Measurements from ENCODE around the gene NPHS1.
"Not testable (repeated sequence)": the region's sequence is repeated elsewhere in the genome, so short reads cannot be mapped to it uniquely, and the experiment has no call there.

The NPHS1 gene

GRCh38 chr19:35852029-35852780 is at the start of gene NPHS1:
TSS of gene NPHS1 (minus strand) at chr19:35852504. CDS start at chr19:35851837, 667 bp downstream.
- no peak for DNase-seq

DNA sequence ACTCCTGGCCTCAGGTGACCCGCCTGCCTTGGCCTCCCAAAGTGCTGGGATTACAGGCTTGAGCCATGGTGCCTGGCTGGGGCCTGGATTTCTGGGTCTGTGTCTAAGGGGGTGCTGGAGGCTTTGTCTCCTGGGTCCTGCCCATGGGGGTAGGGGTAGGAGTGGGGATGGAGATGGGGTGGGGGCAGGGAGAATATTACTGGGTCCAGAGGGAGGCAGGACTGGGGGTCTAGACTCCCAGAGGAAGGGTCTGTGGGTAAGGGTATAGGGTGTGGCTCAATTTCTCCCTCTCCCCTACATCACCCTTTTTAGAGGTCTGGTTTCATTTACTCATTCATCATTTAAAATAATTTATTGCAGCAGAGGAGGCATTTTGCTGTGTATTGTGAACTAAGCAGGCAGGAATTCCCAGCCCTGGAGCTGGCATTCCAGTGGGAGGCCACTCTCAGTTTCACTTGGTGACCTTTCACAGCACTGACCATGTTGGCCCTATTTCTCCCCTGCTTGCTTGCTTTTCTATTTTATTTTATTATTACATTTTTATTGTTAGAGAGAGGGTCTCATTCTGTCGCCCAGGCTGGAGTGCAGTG is 48.8 kb upstream of the NPHS1 start:
- DNase-seq = no peak

- DNase-seq = peak; percentile 18
Measured at GRCh38 chr19:35899547-35900214, 47.4 kb upstream of the NPHS1 start.

DNA sequence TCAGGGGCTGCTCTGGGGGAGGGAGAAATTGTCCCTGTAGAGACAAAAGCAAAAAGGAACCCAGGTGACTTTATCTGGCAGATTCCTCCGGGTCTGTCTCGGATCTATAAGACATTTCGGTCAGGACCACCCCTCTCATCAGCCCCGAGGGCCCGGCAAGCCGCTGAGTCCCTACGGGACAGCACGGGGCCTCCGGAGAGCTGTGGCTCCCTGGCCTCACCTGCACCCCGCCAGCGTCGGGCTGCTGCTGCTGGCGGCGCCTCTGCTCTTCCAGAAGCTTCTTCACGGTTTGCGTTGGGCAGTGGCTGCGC is 46.1 kb upstream of the NPHS1 start:
- DNase-seq = no peak

- DNase-seq = no peak
Measured at GRCh38 chr19:35897706-35898451, 45.6 kb upstream of the NPHS1 start.

GRCh38 chr19:35896643-35897040 is 44.3 kb upstream of the NPHS1 start:
- DNase-seq = no peak

GRCh38 chr19:35895911-35896642 is 43.8 kb upstream of the NPHS1 start:
- no peak for DNase-seq

- no peak for DNase-seq
Measured at GRCh38 chr19:35894342-35894741, 42.0 kb upstream of the NPHS1 start.

DNA sequence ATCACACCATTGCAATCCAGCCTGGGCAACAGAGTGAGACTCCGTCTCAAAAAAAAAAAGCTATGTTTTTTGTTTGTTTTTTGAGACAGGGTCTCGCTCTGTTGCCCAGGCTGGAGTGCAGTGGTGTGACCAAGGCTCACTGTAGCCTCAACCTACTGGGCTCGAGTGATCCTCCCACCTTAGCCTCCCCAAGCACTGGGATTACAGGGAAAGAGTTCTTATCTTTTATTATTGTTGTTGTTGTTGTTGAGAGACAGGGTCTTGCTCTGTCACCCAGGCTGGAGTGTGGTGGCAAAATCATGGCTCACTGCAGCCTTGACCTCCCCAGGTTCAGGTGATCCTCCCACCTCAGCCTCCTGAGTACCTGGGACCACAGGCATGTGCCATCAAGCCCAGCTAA is 39.5 kb upstream of the NPHS1 start:
- not testable (repeated sequence) for DNase-seq

- no peak for DNase-seq
Measured at GRCh38 chr19:35890113-35890650, 37.9 kb upstream of the NPHS1 start.

DNA sequence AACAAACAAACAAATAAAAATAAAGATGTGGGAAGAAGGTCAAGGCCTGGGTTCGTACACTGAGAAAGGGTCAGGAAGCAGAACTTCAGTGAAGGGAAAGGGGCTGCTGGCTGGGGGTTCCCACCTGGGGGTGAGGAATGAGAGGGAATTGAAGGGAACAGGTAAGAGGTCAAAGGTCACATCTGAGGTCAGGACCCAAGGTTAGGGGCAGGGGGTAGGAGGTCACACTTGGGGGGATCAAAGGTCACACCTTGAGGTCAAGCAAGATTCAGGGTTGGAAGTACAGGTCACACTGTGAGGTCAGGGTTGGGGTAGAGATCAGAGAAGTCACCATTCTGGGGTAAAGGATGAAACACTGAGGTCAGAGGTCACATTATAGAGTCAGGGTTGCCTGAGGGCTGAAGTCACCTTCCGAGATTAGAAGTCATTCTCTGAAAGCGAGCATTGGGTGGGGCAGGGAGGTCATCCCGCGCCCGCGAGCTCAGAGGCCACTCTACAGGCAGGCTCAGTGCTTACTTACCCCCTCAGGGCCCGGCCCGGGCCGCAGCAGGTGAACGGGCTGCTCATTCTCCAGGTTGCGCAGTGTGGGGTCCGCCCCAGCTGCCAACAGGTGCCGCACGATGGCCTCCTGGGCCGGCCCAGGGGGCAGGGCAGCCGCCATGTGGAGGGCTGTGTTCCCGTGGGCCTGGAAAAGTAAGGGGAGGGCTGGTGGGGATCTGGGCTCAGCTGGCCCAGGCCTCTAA is 37.2 kb upstream of the NPHS1 start:
- DNase-seq = no peak

DNA sequence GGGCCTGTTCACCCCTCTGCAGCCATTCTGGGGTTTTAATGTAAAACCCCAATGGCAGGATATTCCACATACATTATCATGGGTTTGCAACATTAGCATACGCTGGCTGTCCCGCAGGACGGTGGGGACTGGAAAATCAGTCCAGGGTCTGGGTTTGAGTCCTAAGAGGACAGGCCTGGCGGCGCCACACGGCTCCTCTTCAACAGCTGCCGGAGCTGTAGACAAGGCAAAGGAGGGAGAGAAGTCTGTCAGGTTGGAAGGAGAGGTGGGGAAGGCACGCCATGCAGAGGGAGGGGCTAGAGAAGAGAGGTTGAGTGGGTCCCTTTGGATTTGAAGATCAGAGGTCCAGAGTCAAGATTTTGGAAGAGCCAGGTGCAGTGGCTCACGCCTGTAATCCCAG is 36.1 kb upstream of the NPHS1 start:
- DNase-seq = no peak

- DNase-seq = no peak
Measured at GRCh38 chr19:35887197-35887596, 34.9 kb upstream of the NPHS1 start.

DNA sequence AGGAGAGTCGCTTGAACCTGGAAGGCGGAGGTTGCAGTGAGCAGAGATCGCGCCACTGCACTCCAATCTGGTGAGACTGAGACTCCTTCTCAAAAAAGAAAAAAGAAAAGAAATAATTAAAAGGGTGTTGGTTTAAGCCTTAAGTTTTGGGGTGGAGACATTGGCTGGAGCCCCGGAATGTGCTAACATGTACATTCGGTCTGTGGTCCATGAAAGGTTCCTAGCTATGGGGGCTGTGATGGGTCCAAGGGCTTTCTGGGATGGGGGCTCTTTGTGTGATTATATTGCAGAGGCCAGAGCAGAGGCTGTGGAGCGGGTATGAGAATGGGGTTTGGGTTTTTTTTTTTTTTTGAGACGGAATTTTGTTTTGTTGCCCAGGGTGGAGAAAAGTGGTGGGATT is 33.6 kb upstream of the NPHS1 start:
- no peak for DNase-seq

DNA sequence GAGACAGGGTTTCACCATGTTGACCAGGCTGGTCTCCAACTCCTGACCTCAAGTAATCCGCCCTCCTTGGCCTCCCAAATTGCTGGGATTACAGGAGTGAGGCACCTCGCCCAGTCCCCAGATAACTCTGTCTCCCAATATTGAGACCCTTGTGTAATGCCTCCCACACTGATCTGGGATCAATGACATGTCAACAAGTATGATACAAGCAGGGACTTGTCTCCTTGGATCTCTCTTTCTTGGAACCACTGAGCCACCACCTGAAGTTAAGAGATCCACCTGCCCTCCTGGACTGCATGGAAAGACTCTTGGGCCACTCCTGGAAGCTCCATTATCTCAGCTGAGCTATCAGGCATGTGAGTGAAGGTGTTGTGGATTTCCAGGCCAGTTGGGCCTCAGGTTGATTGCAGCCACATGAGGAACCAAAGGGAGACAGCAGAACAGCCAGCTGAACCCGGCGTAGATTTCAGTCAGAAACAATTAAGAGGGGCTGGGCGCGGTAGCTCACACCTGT is 33.0 kb upstream of the NPHS1 start:
- no peak for DNase-seq

- DNase-seq = no peak
Measured at GRCh38 chr19:35883882-35884281, 31.6 kb upstream of the NPHS1 start.

- peak; percentile 39 for DNase-seq
Measured at GRCh38 chr19:35882114-35882832, 30.0 kb upstream of the NPHS1 start.

DNA sequence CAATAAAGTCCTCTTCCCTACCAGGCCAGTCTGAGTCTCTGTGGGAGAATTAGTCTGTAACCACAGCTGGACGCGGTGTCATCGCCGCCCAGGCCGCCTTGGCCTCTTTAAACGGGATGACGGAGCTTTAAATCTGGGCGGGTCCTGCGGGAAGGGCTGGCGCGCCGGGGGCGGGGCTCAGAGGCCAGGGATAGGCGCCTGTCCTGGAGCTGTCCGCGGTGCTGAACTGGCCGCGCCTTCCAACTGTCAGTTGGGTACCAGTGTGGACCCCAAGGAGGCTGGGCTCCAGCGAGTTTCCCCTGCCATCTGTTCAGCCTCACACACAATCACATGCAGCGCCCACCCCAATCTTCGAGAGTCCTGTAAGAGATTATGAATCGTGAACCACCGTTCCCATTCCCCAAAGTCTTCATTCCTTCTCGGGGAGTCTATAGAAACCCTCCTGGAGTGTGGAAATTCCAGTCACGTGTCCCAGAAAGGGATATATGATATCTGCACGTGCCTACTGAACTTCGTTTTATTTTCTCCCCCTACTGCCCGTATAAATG is 27.5 kb upstream of the NPHS1 start:
- no peak for DNase-seq

DNA sequence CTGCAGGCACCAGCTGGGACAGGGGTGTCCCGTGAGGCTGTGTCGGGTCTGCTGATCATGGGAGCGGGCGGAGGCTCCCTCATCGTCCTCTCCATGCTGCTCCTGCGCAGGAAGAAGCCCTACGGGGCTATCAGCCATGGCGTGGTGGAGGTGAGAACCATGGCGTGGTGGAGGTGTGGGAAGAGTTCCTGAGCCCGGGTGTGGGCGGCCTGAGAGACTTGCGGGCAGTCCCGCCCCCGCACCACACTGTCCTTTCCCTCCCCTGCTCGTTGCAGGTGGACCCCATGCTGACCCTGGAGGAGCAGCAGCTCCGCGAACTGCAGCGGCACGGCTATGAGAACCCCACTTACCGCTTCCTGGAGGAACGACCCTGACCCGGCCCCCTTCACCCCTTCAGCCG is 26.8 kb upstream of the NPHS1 start:
- no peak for DNase-seq

GRCh38 chr19:35874392-35874930 is 22.2 kb upstream of the NPHS1 start:
- no peak for DNase-seq

All from KG1 (cell line).